ENCODE measurements around the gene FAM110C.
A peak's percentile ranks its signal among the peaks of the same experiment; 100 is the strongest.

The FAM110C gene

DNA sequence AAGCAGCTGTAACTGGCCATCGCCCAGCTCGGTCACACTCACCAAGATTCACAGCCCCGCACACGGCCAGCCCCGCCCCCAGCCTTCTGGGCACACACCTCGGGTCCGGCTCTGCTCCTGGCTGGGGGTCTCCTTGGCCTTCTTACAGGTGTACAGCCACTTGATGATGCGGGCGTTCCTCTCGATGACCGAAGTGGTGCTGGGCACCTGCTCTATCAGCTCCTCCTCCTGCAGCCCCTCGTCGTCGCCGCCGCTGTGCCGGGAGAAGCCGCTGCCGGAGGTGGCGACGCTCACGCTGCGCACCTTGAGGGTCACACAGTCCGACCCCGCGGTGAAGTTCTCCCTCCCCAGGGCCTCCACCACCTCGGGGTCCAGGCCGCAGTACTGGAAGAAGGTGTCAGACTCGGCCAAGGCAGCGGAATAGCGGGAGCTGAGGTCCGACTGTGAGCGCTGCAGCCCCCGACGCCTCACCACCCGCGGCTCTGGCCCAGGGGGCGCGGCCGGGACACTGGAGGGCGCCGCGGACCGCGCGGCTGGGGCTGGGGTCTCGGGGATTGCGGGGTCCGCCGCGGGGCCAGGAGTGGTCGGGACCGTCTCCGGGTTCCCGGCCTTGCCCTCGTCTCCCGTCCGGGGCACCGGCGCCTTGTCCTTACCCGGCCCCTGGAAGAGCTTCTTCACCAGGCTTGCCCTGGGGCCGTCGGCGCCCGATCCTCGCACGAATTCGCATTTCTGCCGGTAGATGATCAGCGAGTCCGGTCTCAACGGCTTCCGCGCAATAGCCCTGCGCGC lies 769 bp downstream of the FAM110C start:
- Histone ChIP-seq H3K9ac (ENCODE audit: low read length in 5 of 5) (no peak overlapping the region), H3K9me3 (ENCODE audit: control insufficient read depth in 5 of 5, low read length in 5 of 5) (peaks cover 0 to 3% (median 0%) of the 10 kb centered on the region in 5 donors), H3K27me3 (ENCODE audit: control insufficient read depth in 5 of 5, insufficient read depth in 4 of 5, low read length in 5 of 5) (peaks cover 17 to 34% (median 29%) of the 10 kb centered on the region in 5 donors), H3K4me3 (ENCODE audit: low read depth in 1 of 5, low read length in 5 of 5) (peak overlapping the region in 3 of 5 donors; percentile 39 to 62 (median 56)), H3K27ac (ENCODE audit: low read depth, low read length) (no peak overlapping the region), H3K36me3 (ENCODE audit: control insufficient read depth in 5 of 5, insufficient read depth in 5 of 5, low read length in 5 of 5) (no peaks in the 10 kb centered on the region), H3K4me1 (ENCODE audit: control insufficient read depth in 5 of 5, insufficient read depth in 5 of 5, low read length in 5 of 5) (peaks cover 0 to 28% (median 18%) of the 10 kb centered on the region in 5 donors)

DNA sequence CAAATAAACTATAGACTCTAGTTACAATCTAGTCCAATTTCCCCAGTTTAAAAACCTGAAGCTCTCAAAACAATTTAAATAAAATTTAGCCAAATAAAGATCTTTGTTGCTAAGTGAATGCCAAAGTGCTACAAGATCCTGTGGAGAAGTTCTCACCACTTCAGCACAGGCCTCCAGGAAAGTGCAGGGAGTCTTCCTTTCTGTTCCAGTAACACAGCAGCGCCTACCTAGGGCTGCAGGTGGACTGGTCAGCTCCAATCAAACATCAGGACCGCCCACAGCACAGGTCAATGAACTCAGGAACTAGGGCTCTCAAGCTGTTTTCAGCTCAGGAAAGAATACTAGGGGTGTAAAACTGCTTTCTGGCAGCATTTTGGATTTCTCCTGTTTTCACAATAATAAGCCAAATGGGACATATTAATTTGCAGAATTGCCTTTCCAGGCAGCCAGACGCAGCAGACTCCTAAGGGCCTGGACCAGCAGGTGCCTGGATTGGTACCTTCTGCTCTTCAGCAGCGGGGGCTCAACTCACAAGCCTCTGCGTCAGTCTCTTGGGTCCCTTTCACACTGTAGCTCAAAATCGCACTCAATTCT lies 1.5 kb downstream of the FAM110C start:
- H3K4me3 ChIP-seq (ENCODE audit: low read depth in 1 of 5, low read length in 5 of 5): peak overlapping the region in 2 of 5 donors; percentile 44 to 56
- peaks cover 14 to 34% (median 29%) of the 10 kb centered on the region in 5 donors for H3K27me3 ChIP-seq (ENCODE audit: control insufficient read depth in 5 of 5, insufficient read depth in 4 of 5, low read length in 5 of 5)

DNA sequence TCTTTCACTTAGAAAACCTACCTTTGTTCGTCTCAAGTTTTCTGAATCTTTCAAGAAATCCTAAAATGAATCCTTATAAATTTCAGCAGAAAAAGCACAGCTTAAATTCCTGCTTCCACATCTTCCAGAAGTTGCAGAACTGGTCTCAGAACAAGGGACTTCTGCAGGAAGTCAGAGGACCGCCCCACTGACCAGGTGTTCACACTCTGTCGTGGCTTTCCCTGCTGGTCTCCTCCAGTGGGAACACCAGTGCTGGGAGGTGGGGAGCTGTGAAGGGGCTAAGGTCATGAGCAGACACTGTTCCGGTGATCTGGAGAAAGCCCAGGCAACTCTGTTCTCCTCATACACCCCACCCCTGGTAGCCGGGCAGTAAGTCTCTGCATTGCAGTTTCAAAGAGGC lies 3.5 kb downstream of the FAM110C start:
- H3K4me3 ChIP-seq (ENCODE audit: low read depth in 1 of 5, low read length in 5 of 5): no peak overlapping the region

More for the DNA sequence above, 1.5 kb downstream of the FAM110C start:
- Histone ChIP-seq H3K9ac (ENCODE audit: low read length in 5 of 5) (no peak overlapping the region), H3K36me3 (ENCODE audit: control insufficient read depth in 5 of 5, insufficient read depth in 5 of 5, low read length in 5 of 5) (no peaks in the 10 kb centered on the region), H3K27ac (ENCODE audit: low read depth, low read length) (no peak overlapping the region), H3K9me3 (ENCODE audit: control insufficient read depth in 5 of 5, low read length in 5 of 5) (peaks cover 0 to under 1% (median 0%) of the 10 kb centered on the region in 5 donors), H3K4me1 (ENCODE audit: control insufficient read depth in 5 of 5, insufficient read depth in 5 of 5, low read length in 5 of 5) (peaks cover 0 to 28% (median 18%) of the 10 kb centered on the region in 5 donors)

DNA sequence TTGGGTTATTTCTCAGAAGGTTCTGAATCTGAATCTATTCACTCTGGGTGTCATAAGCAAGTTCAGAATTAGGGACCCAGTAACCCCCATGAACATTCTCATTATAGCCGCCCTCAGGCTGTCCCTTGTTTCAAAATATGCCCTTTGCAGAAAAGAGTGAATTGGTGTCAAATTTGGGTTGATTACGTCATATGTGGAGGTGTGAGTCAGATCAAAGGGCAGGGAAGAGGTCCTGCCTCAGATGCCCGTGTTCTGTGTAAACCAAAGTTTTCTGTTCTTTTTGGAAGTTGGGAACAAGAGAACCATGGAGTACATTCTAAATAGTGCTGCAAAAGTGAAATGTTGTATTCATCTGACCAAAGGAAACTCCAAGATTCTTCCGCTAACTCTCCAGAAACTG lies 5.8 kb downstream of the FAM110C start:
- Histone ChIP-seq H3K9ac (ENCODE audit: low read length in 5 of 5) (no peak overlapping the region), H3K36me3 (ENCODE audit: control insufficient read depth in 5 of 5, insufficient read depth in 5 of 5, low read length in 5 of 5) (no peaks in the 10 kb centered on the region), H3K27ac (ENCODE audit: low read depth, low read length) (no peak overlapping the region), H3K4me1 (ENCODE audit: control insufficient read depth in 5 of 5, insufficient read depth in 5 of 5, low read length in 5 of 5) (peaks cover 0 to 7% (median 5%) of the 10 kb centered on the region in 5 donors), H3K27me3 (ENCODE audit: control insufficient read depth in 5 of 5, insufficient read depth in 4 of 5, low read length in 5 of 5) (peaks cover 6 to 21% (median 13%) of the 10 kb centered on the region in 5 donors), H3K9me3 (ENCODE audit: control insufficient read depth in 5 of 5, low read length in 5 of 5) (no peaks in the 10 kb centered on the region), H3K4me3 (ENCODE audit: low read depth in 1 of 5, low read length in 5 of 5) (no peak overlapping the region)

More for the DNA sequence above, 3.5 kb downstream of the FAM110C start:
- H3K4me1 ChIP-seq (ENCODE audit: control insufficient read depth in 5 of 5, insufficient read depth in 5 of 5, low read length in 5 of 5): peaks cover 0 to 28% (median 18%) of the 10 kb centered on the region in 5 donors
- no peaks in the 10 kb centered on the region for H3K9me3 ChIP-seq (ENCODE audit: control insufficient read depth in 5 of 5, low read length in 5 of 5)
- H3K9ac ChIP-seq (ENCODE audit: low read length in 5 of 5): no peak overlapping the region
- peaks cover 13 to 33% (median 28%) of the 10 kb centered on the region in 5 donors for H3K27me3 ChIP-seq (ENCODE audit: control insufficient read depth in 5 of 5, insufficient read depth in 4 of 5, low read length in 5 of 5)
- no peaks in the 10 kb centered on the region for H3K36me3 ChIP-seq (ENCODE audit: control insufficient read depth in 5 of 5, insufficient read depth in 5 of 5, low read length in 5 of 5)
- no peak overlapping the region for H3K27ac ChIP-seq (ENCODE audit: low read depth, low read length)

DNA sequence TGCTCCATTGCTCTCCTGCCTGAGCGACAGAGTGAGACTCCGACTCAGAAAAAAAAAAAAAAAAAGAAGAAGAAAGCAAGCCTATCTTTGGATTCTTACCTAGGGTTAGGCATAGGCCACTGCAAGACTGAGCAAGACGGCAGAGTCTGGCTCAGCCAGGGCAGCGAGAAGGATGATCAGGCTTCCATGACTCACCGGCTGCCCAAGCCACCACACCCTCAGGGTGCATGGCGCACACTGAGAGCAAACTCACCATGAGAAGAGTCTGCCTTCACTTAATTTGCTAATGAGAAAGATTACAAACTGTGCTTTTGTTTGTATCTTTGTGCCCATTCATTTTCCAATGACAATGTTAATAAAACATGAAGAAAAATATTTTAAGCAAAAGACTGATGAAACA lies 8.2 kb downstream of the FAM110C start:
- peaks cover 0 to 7% (median 4%) of the 10 kb centered on the region in 5 donors for H3K27me3 ChIP-seq (ENCODE audit: control insufficient read depth in 5 of 5, insufficient read depth in 4 of 5, low read length in 5 of 5)
- no peak overlapping the region for H3K9ac ChIP-seq (ENCODE audit: low read length in 5 of 5)
- H3K4me3 ChIP-seq (ENCODE audit: low read depth in 1 of 5, low read length in 5 of 5): no peak overlapping the region
- H3K36me3 ChIP-seq (ENCODE audit: control insufficient read depth in 5 of 5, insufficient read depth in 5 of 5, low read length in 5 of 5): no peaks in the 10 kb centered on the region
- peaks cover 0 to 3% (median 0%) of the 10 kb centered on the region in 5 donors for H3K4me1 ChIP-seq (ENCODE audit: control insufficient read depth in 5 of 5, insufficient read depth in 5 of 5, low read length in 5 of 5)
- H3K27ac ChIP-seq (ENCODE audit: low read depth, low read length): no peak overlapping the region
- no peaks in the 10 kb centered on the region for H3K9me3 ChIP-seq (ENCODE audit: control insufficient read depth in 5 of 5, low read length in 5 of 5)

DNA sequence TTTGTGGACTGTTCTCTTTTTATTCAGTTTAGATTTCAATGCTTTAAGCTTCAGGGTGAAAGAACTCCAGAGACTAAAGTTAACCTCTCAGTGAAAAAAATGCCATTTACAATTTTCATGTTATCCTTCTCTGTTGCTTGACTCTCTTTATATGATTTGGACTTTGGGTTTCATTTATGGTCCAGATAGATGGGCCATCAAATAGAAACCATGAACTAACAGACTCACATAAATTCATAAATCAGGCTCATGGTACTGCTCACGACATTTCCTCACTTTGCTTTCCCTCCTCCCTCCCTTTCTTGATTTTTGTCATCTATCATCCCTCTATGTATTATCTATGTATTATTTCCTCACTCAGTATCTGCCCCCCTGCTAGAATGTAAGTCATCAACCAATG lies 10.0 kb downstream of the FAM110C start:
- no peak overlapping the region for H3K27ac ChIP-seq (ENCODE audit: low read depth, low read length)
- H3K36me3 ChIP-seq (ENCODE audit: control insufficient read depth in 5 of 5, insufficient read depth in 5 of 5, low read length in 5 of 5): no peaks in the 10 kb centered on the region
- no peaks in the 10 kb centered on the region for H3K9me3 ChIP-seq (ENCODE audit: control insufficient read depth in 5 of 5, low read length in 5 of 5)
- no peak overlapping the region for H3K9ac ChIP-seq (ENCODE audit: low read length in 5 of 5)
- peaks cover 0 to 7% (median 0%) of the 10 kb centered on the region in 5 donors for H3K27me3 ChIP-seq (ENCODE audit: control insufficient read depth in 5 of 5, insufficient read depth in 4 of 5, low read length in 5 of 5)
- peaks cover 0 to 3% (median 0%) of the 10 kb centered on the region in 5 donors for H3K4me1 ChIP-seq (ENCODE audit: control insufficient read depth in 5 of 5, insufficient read depth in 5 of 5, low read length in 5 of 5)
- no peak overlapping the region for H3K4me3 ChIP-seq (ENCODE audit: low read depth in 1 of 5, low read length in 5 of 5)

DNA sequence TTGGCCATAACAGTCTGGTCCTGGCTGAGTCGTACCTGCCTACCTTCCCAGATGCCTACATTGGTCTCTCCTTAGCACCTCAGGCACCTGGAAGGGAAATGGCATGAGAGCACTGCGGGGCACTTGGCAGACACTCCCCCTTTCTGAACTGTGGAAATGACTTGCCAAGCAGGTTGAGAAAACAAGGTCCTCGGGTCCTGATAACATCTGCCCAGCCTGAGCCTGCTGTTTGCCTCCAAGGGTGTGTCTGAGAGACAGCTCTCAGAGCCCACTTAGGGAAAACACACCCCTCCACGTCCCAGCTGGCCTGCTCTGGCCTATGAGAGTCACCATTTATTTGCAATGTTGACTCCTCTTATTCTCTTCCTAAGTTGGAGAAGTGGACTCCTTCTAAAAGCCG lies 10.5 kb downstream of the FAM110C start:
- Histone ChIP-seq H3K4me3 (ENCODE audit: low read depth in 1 of 5, low read length in 5 of 5) (no peak overlapping the region), H3K9ac (ENCODE audit: low read length in 5 of 5) (no peak overlapping the region), H3K36me3 (ENCODE audit: control insufficient read depth in 5 of 5, insufficient read depth in 5 of 5, low read length in 5 of 5) (no peaks in the 10 kb centered on the region), H3K27me3 (ENCODE audit: control insufficient read depth in 5 of 5, insufficient read depth in 4 of 5, low read length in 5 of 5) (peaks cover 0 to 7% (median 0%) of the 10 kb centered on the region in 5 donors), H3K9me3 (ENCODE audit: control insufficient read depth in 5 of 5, low read length in 5 of 5) (no peaks in the 10 kb centered on the region), H3K4me1 (ENCODE audit: control insufficient read depth in 5 of 5, insufficient read depth in 5 of 5, low read length in 5 of 5) (peaks cover 0 to 3% (median 0%) of the 10 kb centered on the region in 5 donors), H3K27ac (ENCODE audit: low read depth, low read length) (no peak overlapping the region)

DNA sequence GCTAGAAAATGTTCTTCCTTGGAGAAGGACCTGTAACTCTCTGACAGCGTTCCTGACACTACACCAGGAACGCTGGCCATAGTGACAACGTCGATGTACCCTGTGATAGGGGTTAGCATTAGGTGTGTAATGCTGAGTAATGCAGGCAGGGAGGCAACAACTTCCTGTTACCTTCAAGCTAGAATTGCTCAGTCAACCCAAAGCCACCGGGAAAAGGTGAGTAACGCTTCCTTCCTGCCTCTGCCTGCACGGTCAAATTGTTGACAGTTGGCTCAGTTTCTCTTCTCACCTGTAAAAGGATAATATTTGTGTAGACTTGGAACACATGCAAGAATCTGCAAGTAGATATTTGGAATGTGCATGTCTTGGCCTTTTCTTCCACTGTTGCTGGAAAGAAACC lies 12.7 kb downstream of the FAM110C start:
- no peak overlapping the region for H3K4me3 ChIP-seq (ENCODE audit: low read depth in 1 of 5, low read length in 5 of 5)
- peaks cover 0 to 4% (median 0%) of the 10 kb centered on the region in 5 donors for H3K27me3 ChIP-seq (ENCODE audit: control insufficient read depth in 5 of 5, insufficient read depth in 4 of 5, low read length in 5 of 5)
- H3K4me1 ChIP-seq (ENCODE audit: control insufficient read depth in 5 of 5, insufficient read depth in 5 of 5, low read length in 5 of 5): peaks cover 0 to 5% (median 0%) of the 10 kb centered on the region in 5 donors
- no peak overlapping the region for H3K9ac ChIP-seq (ENCODE audit: low read length in 5 of 5)
- no peaks in the 10 kb centered on the region for H3K36me3 ChIP-seq (ENCODE audit: control insufficient read depth in 5 of 5, insufficient read depth in 5 of 5, low read length in 5 of 5)
- H3K9me3 ChIP-seq (ENCODE audit: control insufficient read depth in 5 of 5, low read length in 5 of 5): no peaks in the 10 kb centered on the region
- H3K27ac ChIP-seq (ENCODE audit: low read depth, low read length): no peak overlapping the region

DNA sequence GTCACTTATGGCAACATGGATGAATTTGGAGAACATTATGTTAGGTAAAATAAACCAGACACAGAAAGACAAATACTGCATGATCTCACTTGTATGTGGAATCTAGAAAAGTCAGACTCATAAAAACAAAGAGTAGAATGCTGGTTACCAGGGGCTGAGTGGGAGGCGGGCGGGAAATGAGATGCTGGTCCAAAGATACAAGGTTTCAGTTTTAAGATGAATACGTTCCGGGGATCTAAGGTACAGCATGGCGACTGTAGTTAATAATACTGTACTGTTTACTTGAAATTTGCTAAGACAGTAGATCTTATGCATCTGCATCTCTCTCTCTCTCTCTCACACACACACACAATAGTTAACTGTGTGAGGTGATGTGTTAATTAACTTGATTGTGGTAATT lies 14.2 kb downstream of the FAM110C start:
- no peaks in the 10 kb centered on the region for H3K9me3 ChIP-seq (ENCODE audit: control insufficient read depth in 5 of 5, low read length in 5 of 5)
- peaks cover 0 to 4% (median 0%) of the 10 kb centered on the region in 5 donors for H3K27me3 ChIP-seq (ENCODE audit: control insufficient read depth in 5 of 5, insufficient read depth in 4 of 5, low read length in 5 of 5)
- no peak overlapping the region for H3K9ac ChIP-seq (ENCODE audit: low read length in 5 of 5)
- no peak overlapping the region for H3K27ac ChIP-seq (ENCODE audit: low read depth, low read length)
- no peak overlapping the region for H3K4me3 ChIP-seq (ENCODE audit: low read depth in 1 of 5, low read length in 5 of 5)
- peaks cover 0 to 7% (median under 1%) of the 10 kb centered on the region in 5 donors for H3K4me1 ChIP-seq (ENCODE audit: control insufficient read depth in 5 of 5, insufficient read depth in 5 of 5, low read length in 5 of 5)
- no peaks in the 10 kb centered on the region for H3K36me3 ChIP-seq (ENCODE audit: control insufficient read depth in 5 of 5, insufficient read depth in 5 of 5, low read length in 5 of 5)

DNA sequence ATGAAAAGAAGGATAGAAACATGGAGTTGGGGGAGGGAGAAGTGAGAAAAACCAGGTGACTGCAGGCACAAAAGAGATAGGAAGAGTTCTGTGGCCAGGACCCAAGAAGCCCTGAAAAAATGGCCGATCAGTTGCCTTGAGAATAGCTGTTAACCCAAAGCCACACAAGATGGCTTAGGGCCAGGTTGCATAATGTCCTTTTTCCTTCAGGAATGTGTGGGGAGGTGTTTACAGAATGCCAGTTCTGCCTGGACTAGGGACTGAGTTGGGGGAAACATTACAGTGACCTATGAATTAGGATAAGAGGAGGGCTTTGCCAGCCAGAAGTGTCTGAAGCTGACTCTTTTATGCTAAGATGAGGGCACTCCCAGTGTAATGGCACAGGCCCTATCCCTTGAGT lies 17.1 kb downstream of the FAM110C start:
- no peak overlapping the region for H3K4me3 ChIP-seq (ENCODE audit: low read depth in 1 of 5, low read length in 5 of 5)
- H3K4me1 ChIP-seq (ENCODE audit: control insufficient read depth in 5 of 5, insufficient read depth in 5 of 5, low read length in 5 of 5): peaks cover 0 to 18% (median 3%) of the 10 kb centered on the region in 5 donors
- no peaks in the 10 kb centered on the region for H3K27me3 ChIP-seq (ENCODE audit: control insufficient read depth in 5 of 5, insufficient read depth in 4 of 5, low read length in 5 of 5)
- no peaks in the 10 kb centered on the region for H3K9me3 ChIP-seq (ENCODE audit: control insufficient read depth in 5 of 5, low read length in 5 of 5)
- H3K27ac ChIP-seq (ENCODE audit: low read depth, low read length): no peak overlapping the region
- no peaks in the 10 kb centered on the region for H3K36me3 ChIP-seq (ENCODE audit: control insufficient read depth in 5 of 5, insufficient read depth in 5 of 5, low read length in 5 of 5)
- no peak overlapping the region for H3K9ac ChIP-seq (ENCODE audit: low read length in 5 of 5)

Measured in subcutaneous abdominal adipose tissue (tissue), 5 donors.